ENCODE data around the gene SIX3.

- TF ChIP-seq EZH2 (IDR thresholded peaks at IDR 0.05; ENCODE audit: insufficient read depth, poor library complexity, severe bottlenecking): peak; percentile 86
- TF ChIP-seq EZH2phosphoT487 (IDR thresholded peaks at IDR 0.05; ENCODE audit: insufficient read depth, low read depth): peak; percentile 38; the same call in 1 of the 2 replicates
Observed at GRCh38 chr2:44930274-44931197, 11.0 kb upstream of the SIX3 start.

Data from GM23248 (cell line).